PC-9 (cell line): ENCODE data around the gene RCOR1. TPM values are rescaled to one million over a fixed set of nuclear protein-coding genes. Genes with fewer than 3 reads are reported as not detected.

Experiments used
- BruUV-seq: library from RNA; stranded (reverse); fragments of 400-500 nt; replicated peaks from 2 replicates; lab custom pipeline; 2021; lab: Mats Ljungman, UMichigan
- CTCF ChIA-PET: fragments of 300-600 bp; sonication (Branson Sonifier 250); formaldehyde crosslinking; loops from one replicate; lab custom pipeline; 2022; ENCODE audit warnings: antibody characterized with exemption; lab: Charles Lee
- POLR2A ChIA-PET: fragments of 300-600 bp; sonication (Branson Sonifier 250); formaldehyde crosslinking; loops from one replicate; lab custom pipeline; 2022; ENCODE audit warnings: antibody characterized with exemption; ENCODE audit not compliant: unreplicated experiment; lab: Charles Lee
- DNase-seq, 2 experiments: peaks; one replicate each; pipeline versions ENCODE4 v3.0.0 to v3.0.0-alpha.2; 2015 to 2022; ENCODE audit warnings: mixed read lengths in 1 of 2
- H2AFZ ChIP-seq: fragments of 200-600 bp; sonication (generic); 2 replicates; pipeline ENCODE4 v1.8.1; 2017; ENCODE audit warnings: antibody characterized with exemption
- H3F3A ChIP-seq: fragments of 200-600 bp; sonication (generic); 2 replicates; pipeline ENCODE4 v1.8.1; 2017; ENCODE audit warnings: antibody characterized with exemption, mild to moderate bottlenecking, low read depth; ENCODE audit not compliant: insufficient read depth
- H3K27ac ChIP-seq: fragments of 200-600 bp; sonication (generic); 2 replicates; pipeline ENCODE4 v1.6.1; 2016; ENCODE audit warnings: mixed run types
- H3K27me3 ChIP-seq: fragments of 200-600 bp; sonication (generic); 2 replicates; pipeline ENCODE4 v1.6.1; 2016; ENCODE audit warnings: low read depth, mixed run types; ENCODE audit not compliant: insufficient read depth
- H3K36me3 ChIP-seq: fragments of 200-600 bp; sonication (generic); 2 replicates; pipeline ENCODE4 v1.6.1; 2016; ENCODE audit warnings: low read depth, mixed run types
- H3K4me1 ChIP-seq: fragments of 200-600 bp; sonication (generic); replicated peaks from 2 replicates; pipeline ENCODE4 v1.6.1; 2016; ENCODE audit warnings: mixed run types; ENCODE audit not compliant: insufficient read depth
- H3K4me2 ChIP-seq: fragments of 200-600 bp; sonication (generic); 2 replicates; pipeline ENCODE4 v1.6.1; 2017; ENCODE audit warnings: mixed run types
- H3K4me3 ChIP-seq: fragments of 200-600 bp; sonication (generic); 2 replicates; pipeline ENCODE4 v1.6.1; 2016; ENCODE audit warnings: mixed run types
- H3K79me2 ChIP-seq: fragments of 200-600 bp; sonication (generic); 2 replicates; pipeline ENCODE4 v1.6.1; 2017; ENCODE audit warnings: low read depth, mixed run types
- H3K9me2 ChIP-seq: fragments of 200-600 bp; sonication (generic); 2 replicates; pipeline ENCODE4 v1.8.1; 2017; ENCODE audit warnings: mild to moderate bottlenecking; ENCODE audit not compliant: insufficient read depth
- H3K9me3 ChIP-seq: fragments of 200-600 bp; sonication (generic); 2 replicates; pipeline ENCODE4 v1.8.1; 2016; ENCODE audit warnings: low read depth; ENCODE audit not compliant: insufficient read depth
- H4K20me1 ChIP-seq: fragments of 200-600 bp; sonication (generic); 2 replicates; pipeline ENCODE4 v1.8.1; 2017; ENCODE audit not compliant: insufficient read depth
- EZH2 ChIP-seq: fragments of 200-600 bp; sonication (generic); IDR thresholded peaks from 2 replicates; pipeline ENCODE4 v1.8.0; 2017; ENCODE audit warnings: antibody characterized with exemption, low read depth
- intact Hi-C: fragments of 100-400 bp; cut with micrococcal nuclease; formaldehyde crosslinking; loops from one replicate; pipeline ENCODE4 v1.10.0; 2022; ENCODE audit not compliant: unreplicated experiment
- total RNA-seq: library from RNA; stranded (reverse); gene quantifications from 2 replicates; pipeline ENCODE4 v1.2.3, GENCODE V29; 2021
- TF ChIP-seq, protein P1 (sequence below): fragments of 200-600 bp; sonication (generic); conservative IDR thresholded peaks from 2 replicates; pipeline ENCODE4 v1.6.1; 2017; ENCODE audit warnings: mixed run types, antibody characterized with exemption, mild to moderate bottlenecking, moderate library complexity

Gene RCOR1
- total RNA-seq, 1 experiment from 2014 or later, result 67.2 TPM

DNA sequence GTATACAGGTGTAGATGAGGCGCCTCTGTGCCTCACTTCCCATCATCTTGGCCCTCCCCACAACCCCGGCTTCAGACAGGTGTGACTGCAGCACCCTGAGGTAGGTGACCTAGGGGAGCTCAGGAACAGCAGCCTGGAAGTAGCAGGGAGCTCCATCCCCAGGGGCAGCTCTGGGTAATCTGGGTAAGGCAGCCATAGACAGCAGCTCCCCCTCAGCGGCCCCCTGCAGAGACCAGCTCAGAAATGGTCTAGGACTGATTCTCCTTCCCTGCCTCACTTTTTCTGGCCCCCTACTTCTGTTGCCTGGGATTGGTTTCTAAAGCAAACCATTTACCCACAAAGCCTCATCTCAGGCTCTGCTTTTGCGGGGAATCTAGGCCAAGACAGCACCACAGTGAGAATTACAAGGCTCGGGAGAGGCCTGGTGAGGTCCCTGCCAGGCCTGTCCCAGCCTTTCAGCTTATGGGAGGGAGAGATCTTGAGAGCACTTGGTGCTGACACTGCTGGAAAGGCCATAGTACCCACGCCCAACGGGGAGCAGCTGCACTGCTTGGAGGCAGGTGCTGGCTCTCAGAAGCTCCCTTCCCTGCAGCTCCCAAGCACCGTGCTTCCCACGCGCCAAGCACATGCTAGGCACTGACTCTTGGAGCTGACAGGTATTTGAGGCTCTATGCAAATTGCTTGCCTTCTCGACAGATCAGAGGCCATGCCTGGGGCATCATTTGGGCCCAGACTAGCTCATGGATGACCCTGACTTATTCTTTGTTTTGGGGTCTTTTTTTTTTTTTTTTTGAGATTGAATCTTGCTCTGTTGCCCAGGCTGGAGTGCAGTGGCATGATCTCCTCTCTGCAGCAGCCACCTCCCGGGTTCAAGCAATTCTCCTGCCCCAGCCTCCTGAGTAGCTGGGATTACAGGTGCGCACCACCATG, 139.7 kb downstream of the RCOR1 start:
- BruUV-seq, result no TSS peak

DNA sequence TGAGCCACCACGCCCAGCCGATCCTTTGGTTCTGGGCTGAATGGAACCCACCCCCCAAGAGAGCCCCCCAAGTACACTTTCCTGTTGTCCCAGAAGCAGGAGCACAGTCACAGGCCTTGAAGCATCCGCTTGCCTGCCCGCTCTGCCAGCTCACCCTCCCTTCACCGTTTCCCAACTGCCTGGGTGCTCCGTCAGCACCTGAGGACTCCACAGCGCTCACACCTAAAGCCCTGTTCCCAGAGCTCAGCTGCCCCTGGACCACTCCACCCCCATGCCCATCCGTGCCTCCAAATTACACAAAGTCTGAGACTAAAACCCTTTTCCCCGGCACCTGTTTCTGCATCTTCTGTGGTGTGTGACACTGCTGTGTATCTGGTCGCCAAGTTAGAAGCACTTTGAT, 140.5 kb downstream of the RCOR1 start:
- Histone ChIP-seq H3K79me2 (no peaks in the 10 kb centered on the region), H3K4me3 (no peak overlapping the region), H3K9me2 (no peaks in the 10 kb centered on the region), H3K36me3 (no peaks in the 10 kb centered on the region), H3K9me3 (no peaks in the 10 kb centered on the region), H3K27me3 (no peaks in the 10 kb centered on the region), H4K20me1 (no peaks in the 10 kb centered on the region), H3F3A (no peaks in the 10 kb centered on the region), H2AFZ (no peak overlapping the region), H3K27ac (no peak overlapping the region), H3K4me1 (no peaks in the 10 kb centered on the region), H3K4me2 (no peak overlapping the region)
- no peak for DNase-seq
- intact Hi-C loops, result no loop called here
- BruUV-seq, result no TSS peak
- ChIA-PET CTCF (no interaction called here), POLR2A (interaction anchor here (0.6 kb wide), 1 partner anchor 14 kb away, joined by 4 read pairs; no protein-coding TSS in a partner anchor)
- TF ChIP-seq, protein P1, sequence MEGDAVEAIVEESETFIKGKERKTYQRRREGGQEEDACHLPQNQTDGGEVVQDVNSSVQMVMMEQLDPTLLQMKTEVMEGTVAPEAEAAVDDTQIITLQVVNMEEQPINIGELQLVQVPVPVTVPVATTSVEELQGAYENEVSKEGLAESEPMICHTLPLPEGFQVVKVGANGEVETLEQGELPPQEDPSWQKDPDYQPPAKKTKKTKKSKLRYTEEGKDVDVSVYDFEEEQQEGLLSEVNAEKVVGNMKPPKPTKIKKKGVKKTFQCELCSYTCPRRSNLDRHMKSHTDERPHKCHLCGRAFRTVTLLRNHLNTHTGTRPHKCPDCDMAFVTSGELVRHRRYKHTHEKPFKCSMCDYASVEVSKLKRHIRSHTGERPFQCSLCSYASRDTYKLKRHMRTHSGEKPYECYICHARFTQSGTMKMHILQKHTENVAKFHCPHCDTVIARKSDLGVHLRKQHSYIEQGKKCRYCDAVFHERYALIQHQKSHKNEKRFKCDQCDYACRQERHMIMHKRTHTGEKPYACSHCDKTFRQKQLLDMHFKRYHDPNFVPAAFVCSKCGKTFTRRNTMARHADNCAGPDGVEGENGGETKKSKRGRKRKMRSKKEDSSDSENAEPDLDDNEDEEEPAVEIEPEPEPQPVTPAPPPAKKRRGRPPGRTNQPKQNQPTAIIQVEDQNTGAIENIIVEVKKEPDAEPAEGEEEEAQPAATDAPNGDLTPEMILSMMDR, result no peak
- TF ChIP-seq EZH2, result no peak

More for the DNA sequence above, 139.7 kb downstream of the RCOR1 start:
- POLR2A ChIA-PET, result interaction anchor here (0.6 kb wide), 1 partner anchor 13 kb away, joined by 4 read pairs; no protein-coding TSS in a partner anchor
- Histone ChIP-seq H3K4me1 (no peaks in the 10 kb centered on the region), H3K9me2 (no peaks in the 10 kb centered on the region), H3K4me2 (no peak overlapping the region), H3K79me2 (no peaks in the 10 kb centered on the region), H3K9me3 (no peaks in the 10 kb centered on the region), H3F3A (no peaks in the 10 kb centered on the region), H2AFZ (no peak overlapping the region), H4K20me1 (no peaks in the 10 kb centered on the region), H3K27me3 (no peaks in the 10 kb centered on the region), H3K27ac (no peak overlapping the region), H3K4me3 (no peak overlapping the region), H3K36me3 (no peaks in the 10 kb centered on the region)
- TF ChIP-seq, protein P1, result no peak
- no peak for TF ChIP-seq EZH2
- CTCF ChIA-PET, result interaction anchor here (0.6 kb wide), 2 partner anchors 110 to 177 kb away, joined by 5 read pairs; no protein-coding TSS in a partner anchor
- DNase-seq, result no peak
- intact Hi-C loops, result no loop called here

DNA sequence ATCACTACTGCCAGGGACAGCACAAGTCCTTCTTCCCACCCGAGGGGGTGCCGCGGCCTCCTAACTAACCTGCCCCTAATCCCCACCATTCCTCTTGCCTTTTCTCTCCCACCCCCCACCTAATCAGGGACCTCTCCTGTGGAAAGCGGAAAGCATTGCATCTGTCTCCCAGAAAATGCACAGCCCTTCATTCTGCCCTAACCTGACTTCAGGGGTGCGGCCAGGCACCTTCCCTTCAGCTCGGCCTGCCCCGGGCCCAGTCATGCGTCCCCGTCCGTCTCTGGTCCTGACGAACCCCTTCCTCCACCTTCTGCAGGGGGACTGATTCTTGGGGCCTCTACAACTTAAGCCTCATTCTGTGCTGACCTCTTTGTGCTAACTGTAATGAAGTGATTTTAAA, 140.9 kb downstream of the RCOR1 start:
- TF ChIP-seq, protein P1, result no peak
- no peak for TF ChIP-seq EZH2
- no peaks in the 10 kb centered on the region for H3K79me2 ChIP-seq
- H3K9me2 ChIP-seq, result no peaks in the 10 kb centered on the region
- intact Hi-C loops, result no loop called here
- H4K20me1 ChIP-seq, result no peaks in the 10 kb centered on the region
- H3K27ac ChIP-seq, result no peak overlapping the region
- ChIA-PET POLR2A (no interaction called here), CTCF (no interaction called here)
- H3K27me3 ChIP-seq, result no peaks in the 10 kb centered on the region
- no peak overlapping the region for H2AFZ ChIP-seq
- H3F3A ChIP-seq, result no peaks in the 10 kb centered on the region
- no peak for DNase-seq
- H3K9me3 ChIP-seq, result no peaks in the 10 kb centered on the region
- H3K36me3 ChIP-seq, result no peaks in the 10 kb centered on the region
- BruUV-seq, result no TSS peak
- no peak overlapping the region for H3K4me2 ChIP-seq
- no peak overlapping the region for H3K4me3 ChIP-seq
- H3K4me1 ChIP-seq, result no peaks in the 10 kb centered on the region
